D341Med (cell line): ENCODE data around the gene SIDT1.
"Not testable (repeated sequence)": the region's sequence is repeated elsewhere in the genome, so short reads cannot be mapped to it uniquely, and the experiment has no call there.

Experiments used
- DNase-seq: peaks from one replicate; pipeline ENCODE4 v3.0.0; 2012; ENCODE audit warnings: low spot score

The SIDT1 gene

DNA sequence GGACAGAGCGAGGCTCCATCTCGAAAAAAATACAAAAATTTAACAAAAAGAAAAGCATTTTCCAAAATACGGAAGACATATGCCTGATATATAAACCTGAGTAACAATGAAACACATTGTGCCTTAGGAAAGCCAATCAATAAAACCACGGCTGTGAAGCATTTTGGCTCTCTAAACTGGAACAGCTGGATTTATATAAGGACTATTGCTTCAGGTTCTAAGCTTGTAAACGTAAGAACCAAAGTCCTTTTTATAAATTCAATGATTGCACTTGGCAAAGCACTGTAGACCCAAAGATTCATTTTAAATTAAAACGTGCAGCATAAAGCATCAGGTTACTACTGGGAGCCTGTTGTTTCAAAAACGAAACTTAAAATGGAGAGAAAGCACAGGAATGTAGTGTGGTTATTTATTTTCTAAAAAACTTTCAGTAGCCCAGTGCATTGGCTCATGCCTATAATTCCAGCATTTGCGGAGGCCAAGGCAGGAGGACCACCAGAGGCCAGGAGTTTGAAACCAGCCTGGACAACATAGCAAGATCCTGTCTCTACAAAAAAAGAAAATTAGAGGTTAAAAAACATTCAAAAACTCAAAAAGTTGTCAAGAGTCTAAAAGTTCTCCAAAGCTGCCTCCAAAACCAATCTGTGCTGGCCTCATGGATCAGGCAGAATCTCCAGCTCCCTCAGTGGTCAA, 102.6 kb downstream of the SIDT1 start:
- no peak for DNase-seq

DNA sequence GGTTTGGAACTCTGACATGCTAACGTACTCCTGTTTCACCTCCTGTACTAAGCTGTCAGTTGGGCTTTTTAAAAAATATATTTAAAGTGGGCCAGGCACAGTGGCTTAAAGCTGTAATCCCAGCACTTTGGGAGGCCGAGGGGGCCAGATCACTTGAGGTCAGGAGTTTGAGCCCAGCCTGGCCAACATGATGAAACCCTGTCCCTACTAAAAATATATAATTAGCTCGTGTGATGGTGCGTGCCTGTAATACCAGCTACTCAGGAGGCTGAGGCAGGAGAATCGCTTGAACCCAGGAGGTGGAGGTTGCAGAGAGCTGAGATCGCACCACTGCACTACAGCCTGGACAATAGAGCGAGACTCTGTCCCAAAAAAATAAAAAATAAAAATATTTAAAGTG, 103.7 kb downstream of the SIDT1 start:
- not testable (repeated sequence) for DNase-seq

DNA sequence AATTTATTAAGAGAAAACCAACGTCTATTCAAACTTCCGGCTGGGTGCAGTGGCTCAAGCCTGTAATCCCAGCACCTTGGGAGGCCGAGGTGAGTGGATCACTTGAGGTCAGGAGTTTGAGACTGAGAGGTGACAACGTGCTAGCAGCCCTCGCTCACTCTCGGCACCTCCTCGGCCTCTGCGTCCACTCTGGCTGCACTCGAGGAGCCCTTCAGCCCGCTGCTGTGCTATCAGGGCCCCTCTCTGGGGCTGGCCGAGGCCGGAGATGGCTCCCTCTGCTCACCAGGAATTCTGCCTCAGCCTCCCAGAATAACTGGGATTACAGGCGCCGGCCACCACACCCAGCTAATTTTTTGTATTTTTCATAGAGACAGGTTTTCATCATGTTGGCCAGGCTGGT, 105.4 kb downstream of the SIDT1 start:
- DNase-seq = no peak

DNA sequence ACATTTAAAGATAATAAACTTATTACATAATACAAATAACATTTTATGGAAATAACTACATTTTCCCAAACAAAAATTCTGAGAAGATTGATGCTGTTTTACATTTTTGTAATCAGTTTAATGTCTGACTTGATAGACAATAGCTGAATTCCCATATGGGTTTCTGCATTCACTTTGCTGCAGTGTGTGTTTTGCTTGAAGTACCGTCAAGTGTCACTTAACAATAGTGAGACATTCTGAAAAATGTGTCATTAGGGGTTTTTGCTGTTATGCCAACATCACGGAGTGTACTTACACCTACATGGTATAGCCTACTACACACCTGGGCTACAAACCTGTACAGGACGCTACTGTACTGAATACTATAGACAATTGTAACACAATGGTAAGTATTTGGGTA, 106.6 kb downstream of the SIDT1 start:
- DNase-seq = no peak

DNA sequence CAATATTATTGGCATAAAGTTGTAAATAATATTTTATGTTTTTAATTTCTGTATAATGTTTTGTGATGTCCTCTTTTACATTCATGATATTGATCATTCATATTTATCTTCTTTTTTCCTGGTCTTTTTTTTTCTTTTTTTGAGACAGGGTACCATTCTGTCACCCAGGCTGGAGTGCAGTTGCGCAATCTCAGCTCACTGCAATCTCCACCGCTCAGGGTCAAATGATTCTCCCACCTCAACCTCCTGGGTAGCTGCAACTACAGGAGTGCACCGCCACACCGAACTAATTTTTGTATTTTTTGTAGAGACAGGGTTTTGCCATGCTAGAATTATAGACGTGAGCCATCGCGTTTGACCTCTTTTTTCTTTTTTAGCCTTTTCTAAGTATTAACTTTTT, 111.2 kb downstream of the SIDT1 start:
- no peak for DNase-seq

DNA sequence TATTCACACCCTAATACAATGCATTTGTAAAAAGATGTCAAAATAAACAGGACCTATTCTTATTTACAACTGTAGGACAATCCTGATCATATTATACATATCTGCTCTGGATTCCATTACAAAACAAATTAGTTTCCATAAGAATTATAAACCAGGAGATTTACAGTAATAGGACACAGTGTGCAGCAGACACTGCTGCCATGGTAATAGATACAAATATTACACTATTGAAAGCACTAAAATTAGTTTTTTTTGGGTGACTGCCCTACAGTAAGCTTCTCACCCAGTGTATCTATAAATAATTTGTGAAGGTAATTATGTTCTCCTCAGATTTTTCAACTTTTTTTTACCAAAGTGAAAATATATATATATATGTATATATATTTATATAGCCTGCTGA, 116.2 kb downstream of the SIDT1 start:
- DNase-seq = no peak

DNA sequence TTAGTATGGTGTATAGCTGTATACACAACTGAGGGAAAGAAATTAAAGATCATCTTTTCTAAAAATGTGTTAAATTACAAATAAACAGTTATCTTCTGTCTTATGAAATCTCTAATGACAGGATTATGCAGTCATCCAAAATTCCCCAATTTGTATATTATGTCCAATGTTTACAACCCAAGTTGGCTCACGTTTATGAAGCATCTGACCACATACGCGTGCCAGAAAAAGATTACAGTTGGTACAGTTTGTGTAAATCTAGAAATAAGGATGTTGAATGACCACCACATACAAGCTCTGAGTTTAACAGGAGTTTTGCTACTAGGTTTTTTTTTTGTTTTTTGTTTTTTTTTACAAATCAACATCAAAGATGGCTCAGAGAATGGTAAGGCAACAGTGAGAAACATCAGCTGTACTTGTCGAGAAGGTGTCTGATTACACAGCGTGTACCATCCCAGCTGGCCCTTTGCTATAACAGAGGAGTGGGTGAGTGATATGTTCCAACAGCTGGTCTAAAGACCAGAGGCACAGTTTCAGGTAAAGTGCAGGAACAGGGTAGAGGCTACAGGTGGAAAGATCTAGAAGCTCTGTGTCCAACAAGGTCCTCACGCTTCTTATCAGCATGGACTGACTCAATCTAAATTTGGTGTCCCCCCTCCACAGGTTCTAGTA, 117.0 kb downstream of the SIDT1 start:
- DNase-seq = no peak

DNA sequence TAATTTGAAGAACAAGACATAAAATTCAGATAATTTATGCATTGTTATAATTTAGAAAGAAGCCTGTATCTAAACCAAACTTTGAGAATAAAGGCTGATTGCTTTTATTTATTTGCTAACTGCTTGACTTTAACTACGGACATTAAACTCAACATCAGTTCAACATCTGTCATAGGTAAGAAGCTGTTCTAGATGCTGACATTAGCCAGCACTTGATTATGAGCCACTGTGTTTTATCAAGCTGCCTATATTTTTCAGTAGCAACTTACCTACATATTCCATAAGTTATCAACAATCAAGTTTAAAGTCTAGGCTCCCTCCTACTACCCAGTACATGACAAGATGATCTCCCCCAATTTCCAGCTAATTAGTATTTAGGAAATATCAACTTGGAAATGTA, 122.0 kb downstream of the SIDT1 start:
- no peak for DNase-seq

DNA sequence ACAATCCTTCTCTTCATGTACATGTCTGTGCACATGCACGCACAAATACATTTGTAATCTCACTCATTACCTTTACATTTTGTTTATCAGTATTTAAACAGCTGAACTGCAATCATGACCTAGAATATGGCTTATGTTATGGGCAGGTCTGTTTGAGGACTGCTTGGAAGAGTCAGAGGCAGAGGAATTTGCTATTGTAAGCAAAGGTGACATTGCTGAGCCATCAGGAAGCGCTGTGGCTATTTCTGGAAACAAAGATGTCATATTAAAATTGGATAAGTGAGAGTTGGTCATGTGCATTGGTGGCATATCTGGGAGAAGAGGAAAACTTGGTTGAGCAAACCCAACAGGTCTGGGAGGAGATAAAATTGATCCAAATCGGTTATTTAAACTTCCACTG, 122.5 kb downstream of the SIDT1 start:
- DNase-seq = no peak

DNA sequence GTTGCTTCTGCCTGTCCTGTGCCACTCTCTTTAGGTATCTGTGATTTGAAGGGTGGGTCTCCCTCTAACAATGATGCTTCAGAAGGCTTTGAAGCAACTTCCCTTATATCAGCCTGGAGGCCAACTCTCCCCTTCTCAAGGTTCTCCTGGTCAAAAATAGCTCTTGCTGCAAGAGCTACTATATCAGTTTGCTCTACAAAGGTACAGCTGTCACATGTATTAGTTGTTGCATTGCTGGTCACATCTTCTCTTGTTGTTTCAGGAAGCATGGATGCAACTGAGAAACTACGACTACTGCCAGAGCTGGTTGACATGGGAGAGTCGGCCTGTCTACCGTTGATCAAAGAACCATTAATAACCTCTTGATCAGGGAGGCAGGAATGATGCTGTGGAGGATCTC, 125.8 kb downstream of the SIDT1 start:
- DNase-seq = no peak

DNA sequence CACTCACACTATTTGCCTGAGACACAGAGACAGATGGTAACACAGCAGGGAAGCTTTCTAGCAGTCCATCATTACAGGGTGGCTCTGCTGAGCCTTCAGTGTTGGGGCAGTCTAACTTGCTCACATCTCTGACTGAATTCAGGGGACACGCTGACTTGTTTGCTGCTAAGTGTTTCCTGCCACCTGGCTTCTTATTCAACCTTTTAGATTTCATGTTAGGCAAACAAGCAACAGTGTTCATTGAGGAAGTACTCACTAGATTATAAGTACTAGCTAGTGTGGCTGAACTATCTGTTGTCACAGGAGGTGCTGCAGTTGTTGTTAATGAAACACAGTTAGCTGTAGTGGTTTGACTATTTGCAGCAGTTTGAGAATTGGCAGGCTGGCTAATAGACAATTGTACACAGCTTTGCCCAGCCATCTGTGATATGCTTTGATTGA, 126.8 kb downstream of the SIDT1 start:
- DNase-seq = no peak

DNA sequence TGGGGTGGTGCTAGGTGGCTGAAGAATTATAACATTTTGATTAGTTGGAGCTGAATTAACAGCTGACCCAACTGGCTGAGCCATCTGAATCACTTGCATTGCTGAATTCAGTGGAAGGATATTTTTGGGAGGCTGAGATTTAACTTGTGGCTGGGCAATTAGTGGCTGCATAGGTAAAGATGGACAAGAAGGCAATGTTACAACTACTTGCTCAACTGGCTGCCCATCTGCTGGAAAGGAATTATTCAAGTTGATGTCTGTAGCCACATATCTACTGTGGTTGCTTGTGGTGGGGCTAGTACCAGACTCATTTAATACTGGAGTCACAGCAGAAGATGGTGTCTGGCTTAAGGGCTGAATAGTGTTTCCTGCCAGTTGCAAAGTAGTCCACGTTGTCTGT, 127.6 kb downstream of the SIDT1 start:
- no peak for DNase-seq

DNA sequence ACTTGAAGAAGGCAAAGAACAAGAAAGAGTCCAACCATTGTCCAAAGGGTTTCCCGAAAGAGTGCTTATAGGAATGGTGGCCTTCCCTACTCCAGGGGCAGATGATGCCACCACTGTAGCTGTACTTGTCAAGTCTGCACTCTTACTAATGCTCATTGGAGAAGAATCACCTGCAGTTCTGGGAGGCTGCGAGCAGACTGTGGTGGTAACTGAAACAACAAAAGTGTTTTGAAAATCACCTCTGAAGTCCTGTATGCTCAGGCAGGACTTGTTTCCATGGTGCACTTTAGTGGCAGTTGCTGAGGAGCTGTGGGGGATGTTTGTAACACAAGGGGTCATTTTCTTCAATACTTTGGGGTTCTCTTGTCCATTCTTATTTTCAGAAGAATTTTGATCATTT, 128.1 kb downstream of the SIDT1 start:
- DNase-seq = no peak

DNA sequence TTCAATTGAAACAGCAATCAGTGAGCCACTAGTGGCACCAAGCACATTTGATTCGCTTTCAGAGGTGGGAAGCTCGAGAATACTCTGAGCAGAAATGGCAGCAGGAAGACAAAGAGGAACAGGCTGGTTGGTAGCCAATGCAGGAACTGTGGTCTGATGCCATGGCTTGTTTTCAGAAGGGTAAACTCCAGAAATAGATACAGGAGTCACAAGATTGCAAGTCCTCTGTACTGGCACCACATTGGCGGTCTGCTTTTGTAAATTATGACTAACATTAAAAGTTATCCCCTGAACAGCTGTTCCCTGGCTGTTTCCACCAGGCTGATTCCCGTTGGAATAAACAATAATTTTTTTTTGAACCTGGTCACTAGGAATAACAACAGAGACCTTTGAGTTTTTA, 128.5 kb downstream of the SIDT1 start:
- DNase-seq = no peak

DNA sequence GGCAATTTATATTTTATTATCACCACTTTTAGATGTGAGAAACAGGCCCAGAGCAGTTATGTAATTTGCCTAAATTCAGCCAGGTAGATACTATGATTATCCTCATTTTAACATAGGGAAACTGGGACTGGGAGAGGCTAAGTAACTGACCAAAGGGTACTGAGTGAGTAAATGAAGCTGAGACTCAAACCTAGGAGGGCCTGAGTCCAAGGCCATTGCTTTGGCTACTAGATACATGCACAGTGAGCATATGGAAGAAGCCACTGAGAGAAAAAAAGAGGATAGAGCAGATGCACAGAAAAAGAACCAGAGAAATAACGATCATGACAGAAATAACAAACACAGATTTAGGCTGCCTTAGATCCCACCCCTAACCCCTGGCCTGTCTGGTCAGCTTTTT, 130.5 kb downstream of the SIDT1 start:
- no peak for DNase-seq

DNA sequence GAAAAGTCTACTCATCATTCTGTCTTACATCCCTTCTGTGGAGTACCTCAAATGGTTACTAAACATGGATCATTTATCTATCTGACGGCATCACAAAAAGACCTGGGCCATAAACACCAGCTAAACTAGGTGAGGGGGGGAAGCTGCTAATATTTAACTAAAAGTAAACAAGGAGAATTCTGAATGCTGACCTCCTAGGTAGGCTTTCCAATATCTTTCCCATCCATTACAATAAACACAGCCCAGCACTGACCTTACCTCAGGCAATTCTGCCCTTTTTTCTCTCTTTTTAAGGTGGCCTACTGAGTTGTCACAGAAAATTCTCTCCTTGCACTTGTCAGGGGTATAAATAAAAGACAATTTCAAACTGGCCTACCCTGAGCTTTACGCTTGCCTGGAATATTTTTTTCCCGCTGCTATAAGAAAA, 131.0 kb downstream of the SIDT1 start:
- no peak for DNase-seq

DNA sequence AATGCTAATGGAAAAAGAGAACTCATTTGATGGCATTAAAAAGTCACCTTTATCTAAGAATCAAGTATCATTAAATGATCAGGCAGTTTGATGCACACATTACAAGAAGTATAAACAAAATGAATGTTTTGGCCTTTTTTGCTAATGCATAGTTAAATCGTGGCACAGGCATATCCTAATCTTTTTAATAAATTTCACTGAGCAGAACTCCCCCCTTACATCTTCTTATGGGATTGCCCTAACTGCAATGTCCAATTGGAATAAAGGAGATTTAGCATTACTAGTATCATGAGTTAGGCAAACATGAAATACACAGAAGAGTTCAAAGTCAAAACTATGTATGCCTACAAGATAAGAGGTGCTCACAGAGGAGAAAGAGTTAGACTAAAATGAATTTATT, 131.4 kb downstream of the SIDT1 start:
- DNase-seq = no peak

DNA sequence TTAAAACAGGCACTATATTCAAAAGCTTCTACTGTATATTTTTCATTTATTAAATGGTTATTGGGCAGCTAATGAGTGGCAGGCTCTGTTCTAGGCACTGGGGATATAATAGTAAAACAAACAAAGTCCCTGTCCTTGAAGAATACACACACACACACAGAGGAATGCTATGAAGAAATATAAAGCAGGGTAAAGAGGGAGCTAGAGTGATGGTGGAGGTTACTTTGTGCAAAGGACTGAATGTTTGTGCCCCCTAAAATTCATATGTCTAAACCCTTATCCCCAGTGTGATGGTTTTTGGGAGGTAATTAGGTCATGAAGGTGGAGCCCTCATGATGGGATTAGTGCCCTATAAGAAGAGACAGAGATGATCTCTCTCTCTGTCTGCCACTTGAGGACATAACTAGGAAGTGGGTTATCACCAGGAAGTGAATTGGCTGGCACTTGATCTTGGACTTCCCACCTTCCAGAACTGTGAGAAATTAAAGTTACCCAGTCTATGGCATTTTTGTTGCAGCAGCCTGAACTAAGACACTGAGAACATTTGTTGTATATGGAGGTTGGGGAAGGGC, 132.3 kb downstream of the SIDT1 start:
- DNase-seq = no peak

DNA sequence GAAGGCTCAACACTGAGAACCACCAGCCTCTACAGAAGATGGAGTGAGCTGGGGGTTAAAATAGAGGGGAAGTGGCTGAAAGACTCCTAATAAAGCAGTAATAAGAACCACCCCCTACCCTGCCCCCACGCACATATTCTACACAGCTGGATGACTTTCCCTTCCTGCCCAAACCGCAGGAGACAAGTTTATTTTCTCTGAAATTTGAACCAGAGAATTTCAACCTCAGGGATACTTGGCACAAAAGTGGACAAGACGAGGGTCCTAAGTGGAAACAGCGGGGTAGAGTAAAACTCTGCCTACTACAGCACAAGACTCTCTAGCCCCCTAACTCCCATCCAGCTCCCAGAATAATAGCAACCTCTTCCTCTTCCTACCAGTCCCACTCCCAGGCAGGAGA, 135.7 kb downstream of the SIDT1 start:
- no peak for DNase-seq

DNA sequence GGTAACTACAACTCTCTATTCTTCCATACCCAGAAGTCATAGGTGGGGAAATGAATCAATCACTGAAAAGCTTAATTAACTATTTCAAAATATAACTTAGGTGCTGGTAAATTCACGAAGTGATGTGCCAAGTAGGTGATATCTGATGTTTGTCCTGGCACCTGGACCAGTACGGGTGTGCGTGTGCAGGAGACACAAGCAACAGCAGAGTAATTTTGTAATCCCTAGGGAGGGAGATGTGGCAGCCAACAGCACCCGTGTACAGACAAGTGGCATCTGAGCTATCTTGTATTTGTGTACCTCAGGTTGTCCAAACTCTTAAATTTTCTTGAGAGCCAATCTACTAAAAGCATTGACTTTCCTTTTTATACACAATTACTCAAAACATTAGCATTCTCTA, 141.2 kb downstream of the SIDT1 start:
- DNase-seq = no peak

DNA sequence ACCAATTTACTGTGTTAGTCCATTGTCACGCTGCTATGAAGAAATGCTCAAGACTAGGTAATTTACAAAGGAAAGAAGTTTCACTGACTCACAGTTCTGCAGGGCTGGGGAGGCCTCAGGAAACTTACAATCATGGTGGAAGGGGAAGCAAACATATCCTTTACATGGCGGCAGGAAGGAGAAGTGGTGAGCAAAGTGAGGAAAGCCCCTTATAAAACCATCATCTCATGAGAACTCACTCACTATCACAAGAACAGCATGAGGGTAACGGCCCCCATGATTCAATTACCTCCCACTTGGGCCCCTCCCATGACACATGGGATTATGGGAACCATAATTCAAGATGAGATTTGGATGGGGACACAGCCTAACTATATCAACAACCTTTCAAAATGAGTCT, 143.9 kb downstream of the SIDT1 start:
- DNase-seq = no peak

DNA sequence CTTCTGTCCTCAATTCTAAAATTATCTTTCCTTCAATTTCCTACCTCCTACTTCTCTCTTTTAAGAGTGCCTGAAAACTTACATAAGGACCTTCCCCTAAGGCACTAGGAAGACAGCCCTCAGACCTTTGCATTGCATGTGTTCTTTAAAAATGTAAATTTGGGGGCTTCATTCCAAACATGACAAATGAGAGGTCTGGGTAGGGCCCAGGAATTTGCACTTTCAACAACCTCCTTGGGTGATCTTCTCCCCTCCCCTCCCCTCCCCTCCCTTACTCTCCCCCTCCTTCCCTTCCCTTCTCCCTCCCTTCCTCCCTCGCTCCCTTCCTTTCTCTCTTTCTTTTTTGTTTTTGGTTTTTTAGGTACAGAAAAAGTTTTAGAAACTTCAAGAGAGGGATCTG, 145.4 kb downstream of the SIDT1 start:
- DNase-seq = no peak

DNA sequence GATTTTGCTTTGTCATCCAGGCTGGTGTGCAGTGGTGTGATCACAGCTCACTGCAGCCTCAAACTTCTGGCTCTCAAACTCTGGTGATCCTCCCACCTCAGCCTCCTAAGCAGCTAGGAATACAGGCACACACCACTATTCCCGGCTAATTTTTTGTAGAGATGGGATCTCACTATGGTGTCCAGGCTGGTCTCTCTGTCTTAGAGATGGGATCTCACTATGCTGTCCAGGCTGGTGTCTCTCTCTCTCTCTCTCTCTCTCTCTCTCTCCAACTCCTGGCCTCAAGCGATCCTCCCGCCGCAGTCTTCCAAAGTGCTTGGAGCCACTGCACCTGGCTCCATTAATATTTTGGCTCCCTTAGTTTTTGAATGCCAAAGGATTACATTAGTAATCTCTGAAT, 146.4 kb downstream of the SIDT1 start:
- DNase-seq = no peak
